Activated B cell treated with CpG ODN at 0.5 μM for 24 hours (primary cell): ENCODE data around the gene TMEM209. TPM values are rescaled to one million over a fixed set of nuclear protein-coding genes. Genes with fewer than 3 reads are reported as not detected.

ENCODE experiments used
- ATAC-seq: fragments of 200-7000 bp; cut with Tn5 transposase; one replicate; pipeline ENCODE4 v1.10.0; 2021; ENCODE audit warnings: low read depth, mild to moderate bottlenecking, moderate library complexity
- CTCF ChIA-PET: fragments of 350-600 bp; sonication (Branson Sonifier 250); formaldehyde crosslinking; loops from one replicate; lab custom pipeline; 2021; ENCODE audit warnings: antibody characterized with exemption; lab: Charles Lee
- POLR2A ChIA-PET: fragments of 350-600 bp; sonication (Branson Sonifier 250); formaldehyde crosslinking; loops from one replicate; lab custom pipeline; 2021; ENCODE audit warnings: antibody characterized with exemption; lab: Charles Lee
- DNase-seq: peaks from one replicate; pipeline ENCODE4 v3.0.0; 2022
- H3K27ac Mint-ChIP-seq: one replicate; pipeline ENCODE4 v1.8.0; 2020; ENCODE audit warnings: mixed read lengths
- H3K27me3 Mint-ChIP-seq: one replicate; pipeline ENCODE4 v1.8.0; 2021; ENCODE audit warnings: mixed read lengths
- H3K36me3 Mint-ChIP-seq: one replicate; pipeline ENCODE4 v1.8.0; 2021; ENCODE audit warnings: low read depth, mixed read lengths
- H3K4me1 Mint-ChIP-seq: one replicate; pipeline ENCODE4 v1.8.0; 2021; ENCODE audit warnings: mixed read lengths
- H3K4me3 Mint-ChIP-seq: one replicate; pipeline ENCODE4 v1.8.0; 2020; ENCODE audit warnings: mild to moderate bottlenecking, mixed read lengths
- H3K9me3 Mint-ChIP-seq: one replicate; pipeline ENCODE4 v1.8.0; 2020; ENCODE audit warnings: mixed read lengths
- intact Hi-C: fragments of 100-400 bp; cut with micrococcal nuclease; formaldehyde crosslinking; loops from one replicate; pipeline ENCODE4 v1.15.1; 2024
- total RNA-seq: library from RNA; stranded (reverse); gene quantifications from 2 replicates; pipeline ENCODE4 v1.2.3, GENCODE V29; 2022
- TF ChIP-seq, protein P1 (sequence below): fragments of 200-600 bp; IDR thresholded peaks from one replicate; pipeline ENCODE4 v1.8.0; 2022; ENCODE audit warnings: antibody characterized with exemption, mild to moderate bottlenecking

TMEM209 gene
- total RNA-seq, 1 donor from 2014 or later: 32.6 TPM

DNA sequence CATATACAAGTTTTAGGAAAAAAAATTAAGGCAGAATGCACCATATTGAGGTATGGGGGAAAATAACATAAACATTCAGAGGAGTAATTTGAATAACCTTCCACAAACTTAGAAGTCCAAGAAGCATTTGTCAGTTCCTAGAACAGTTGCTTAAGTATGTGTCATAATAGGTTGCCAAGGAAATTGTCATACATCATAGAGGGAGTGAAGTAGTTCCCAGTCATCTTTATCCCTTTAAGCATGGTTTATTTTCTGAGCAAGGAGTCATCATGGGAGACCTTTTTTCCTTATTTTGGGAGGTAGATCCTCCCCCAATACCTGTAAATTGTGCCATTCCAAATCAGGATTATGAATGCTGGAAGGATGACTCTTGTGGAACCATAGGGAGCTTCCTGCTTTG is 2.4 kb upstream of the TMEM209 start, which contains the start of gene SSMEM1:
Gene SSMEM1 (plus strand): TSS at position 219 of the 400 bp plus-strand sequence. CDS start 51 bp downstream, at position 270.
- intact Hi-C loops: loop anchor here (5.0 to 10.0 kb wide), 2 partner anchors 255 to 547 kb away; partner anchors contain the start of gene UBE2H
- TF ChIP-seq, protein P1, sequence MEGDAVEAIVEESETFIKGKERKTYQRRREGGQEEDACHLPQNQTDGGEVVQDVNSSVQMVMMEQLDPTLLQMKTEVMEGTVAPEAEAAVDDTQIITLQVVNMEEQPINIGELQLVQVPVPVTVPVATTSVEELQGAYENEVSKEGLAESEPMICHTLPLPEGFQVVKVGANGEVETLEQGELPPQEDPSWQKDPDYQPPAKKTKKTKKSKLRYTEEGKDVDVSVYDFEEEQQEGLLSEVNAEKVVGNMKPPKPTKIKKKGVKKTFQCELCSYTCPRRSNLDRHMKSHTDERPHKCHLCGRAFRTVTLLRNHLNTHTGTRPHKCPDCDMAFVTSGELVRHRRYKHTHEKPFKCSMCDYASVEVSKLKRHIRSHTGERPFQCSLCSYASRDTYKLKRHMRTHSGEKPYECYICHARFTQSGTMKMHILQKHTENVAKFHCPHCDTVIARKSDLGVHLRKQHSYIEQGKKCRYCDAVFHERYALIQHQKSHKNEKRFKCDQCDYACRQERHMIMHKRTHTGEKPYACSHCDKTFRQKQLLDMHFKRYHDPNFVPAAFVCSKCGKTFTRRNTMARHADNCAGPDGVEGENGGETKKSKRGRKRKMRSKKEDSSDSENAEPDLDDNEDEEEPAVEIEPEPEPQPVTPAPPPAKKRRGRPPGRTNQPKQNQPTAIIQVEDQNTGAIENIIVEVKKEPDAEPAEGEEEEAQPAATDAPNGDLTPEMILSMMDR: no peak
- Mint-ChIP-seq H3K4me3 (no peak within 1 kb of the TSS), H3K9me3 (no peaks in the 10 kb centered on the region), H3K36me3 (peaks cover 17% of the 10 kb centered on the region), H3K4me1 (peaks cover 16% of the 10 kb centered on the region), H3K27ac (no peak within 1 kb of the TSS), H3K27me3 (peaks cover 7% of the 10 kb centered on the region)
- CTCF ChIA-PET: interaction anchor here (1.6 kb wide), 1 partner anchor 12 kb away, joined by 3 read pairs; no protein-coding TSS in a partner anchor
- POLR2A ChIA-PET: no interaction called here
- DNase-seq (no peak), ATAC-seq (no peak)

DNA sequence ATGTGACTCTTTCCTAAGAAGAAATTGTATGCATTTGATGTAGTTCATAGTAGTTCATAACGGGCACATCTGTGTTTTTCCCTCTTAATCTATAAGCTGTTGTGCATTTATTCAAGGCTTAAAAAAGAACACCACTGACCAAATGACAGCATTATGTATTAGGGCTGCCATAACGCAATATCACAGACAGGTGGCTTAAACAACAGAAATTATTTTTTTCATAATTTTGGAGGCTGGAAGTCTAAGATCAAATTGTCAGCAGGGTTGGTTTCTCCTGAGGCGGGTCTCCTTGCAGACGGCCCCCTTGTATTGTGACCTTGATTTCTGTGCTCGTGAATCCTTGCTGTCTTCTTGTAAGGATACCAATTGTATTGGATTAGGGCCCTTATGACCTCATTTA is 1.8 kb upstream of the TMEM209 start:
- no peak for DNase-seq
- H3K4me3 Mint-ChIP-seq: no peak overlapping the region
- CTCF ChIA-PET: no interaction called here
- no peak overlapping the region for H3K27ac Mint-ChIP-seq
- peaks cover 5% of the 10 kb centered on the region for H3K27me3 Mint-ChIP-seq
- TF ChIP-seq, protein P1: no peak
- POLR2A ChIA-PET: no interaction called here
- peaks cover 16% of the 10 kb centered on the region for H3K4me1 Mint-ChIP-seq
- intact Hi-C loops: loop anchor here (5.0 to 10.0 kb wide), 2 partner anchors 255 to 548 kb away; partner anchors contain the start of gene UBE2H
- peaks cover 23% of the 10 kb centered on the region for H3K36me3 Mint-ChIP-seq
- H3K9me3 Mint-ChIP-seq: no peaks in the 10 kb centered on the region
- no peak for ATAC-seq

DNA sequence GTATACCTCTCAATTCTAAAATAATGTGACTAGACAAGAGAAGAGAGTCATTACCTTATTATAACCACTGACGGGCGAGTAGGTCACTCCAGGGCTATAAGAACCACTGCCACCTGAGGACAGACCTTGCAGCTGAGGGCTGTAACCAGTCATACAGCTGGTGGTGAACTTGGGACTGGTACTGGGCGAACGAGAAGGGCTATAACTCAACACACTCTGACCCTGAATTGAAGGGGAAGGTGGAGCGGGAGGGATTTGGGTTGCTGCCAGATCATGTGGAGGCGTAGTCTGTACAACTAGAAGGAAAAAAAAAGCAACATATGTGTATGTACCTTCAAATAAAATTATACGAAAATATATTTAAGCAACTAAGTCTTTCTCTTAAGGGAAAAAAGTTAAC is 3.4 kb downstream of the TMEM209 start:
- ATAC-seq: no peak
- CTCF ChIA-PET: no interaction called here
- TF ChIP-seq, protein P1: no peak

DNA sequence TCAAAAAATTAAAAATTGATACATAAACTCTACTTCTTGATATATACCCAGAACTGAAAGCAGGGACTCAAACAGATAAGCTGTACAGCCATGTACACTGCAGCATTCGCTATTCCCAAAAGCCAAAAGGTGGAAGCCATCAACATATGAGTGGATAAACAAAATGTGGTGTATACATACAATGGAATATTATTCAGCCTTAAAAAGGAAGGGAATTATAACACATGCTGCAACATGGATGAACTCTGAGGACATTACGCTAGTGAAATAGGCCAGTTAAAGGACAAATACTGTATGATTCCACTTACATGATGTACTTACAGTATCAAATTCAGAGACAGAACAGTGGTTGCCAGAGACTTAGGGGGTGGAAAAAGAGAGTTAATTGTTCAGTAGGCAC is 8.1 kb downstream of the TMEM209 start:
- no peak for ATAC-seq
- POLR2A ChIA-PET: no interaction called here
- peaks cover 4% of the 10 kb centered on the region for H3K4me1 Mint-ChIP-seq
- intact Hi-C loops: no loop called here
- H3K9me3 Mint-ChIP-seq: no peaks in the 10 kb centered on the region
- TF ChIP-seq, protein P1: no peak
- no peaks in the 10 kb centered on the region for H3K27me3 Mint-ChIP-seq
- no peak overlapping the region for H3K4me3 Mint-ChIP-seq
- CTCF ChIA-PET: no interaction called here
- peaks cover 64% of the 10 kb centered on the region for H3K36me3 Mint-ChIP-seq
- no peak for DNase-seq
- H3K27ac Mint-ChIP-seq: no peak overlapping the region

More for the DNA sequence above, 3.4 kb downstream of the TMEM209 start:
- Mint-ChIP-seq H3K27ac (no peak overlapping the region), H3K27me3 (no peaks in the 10 kb centered on the region), H3K9me3 (no peaks in the 10 kb centered on the region), H3K4me3 (peak overlapping the region; percentile 38), H3K36me3 (peaks cover 56% of the 10 kb centered on the region), H3K4me1 (peaks cover 20% of the 10 kb centered on the region)
- DNase-seq: no peak
- POLR2A ChIA-PET: interaction anchor here (1.2 kb wide), 1 partner anchor 60 kb away, joined by 4 read pairs; no protein-coding TSS in a partner anchor
- intact Hi-C loops: loop anchor here (10.0 kb wide), 1 partner anchor 553 kb away; no protein-coding TSS in a partner anchor

DNA sequence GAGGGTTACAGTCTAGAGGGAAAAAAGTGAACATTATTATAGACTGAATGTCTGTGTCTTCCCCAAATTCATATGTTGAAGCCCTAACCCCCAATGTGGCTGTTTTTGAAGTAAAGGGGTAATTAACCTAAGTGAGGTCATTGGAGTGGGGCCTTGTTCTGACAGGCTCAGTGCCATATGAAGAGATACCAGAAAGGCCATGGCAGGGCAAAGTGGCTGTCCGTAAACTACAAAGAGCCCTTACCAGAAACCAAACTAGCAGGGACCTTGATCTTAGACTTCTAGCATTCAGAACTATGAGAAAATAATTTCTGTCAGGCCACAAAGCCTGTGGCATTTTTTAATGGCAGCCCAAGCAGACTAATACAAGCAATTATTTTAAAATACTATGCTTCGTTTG is 8.7 kb downstream of the TMEM209 start:
- DNase-seq (no peak), ATAC-seq (no peak)
- Mint-ChIP-seq H3K4me3 (no peak overlapping the region), H3K27ac (no peak overlapping the region), H3K27me3 (no peaks in the 10 kb centered on the region), H3K9me3 (no peaks in the 10 kb centered on the region), H3K36me3 (peaks cover 62% of the 10 kb centered on the region), H3K4me1 (peaks cover 3% of the 10 kb centered on the region)
- intact Hi-C loops: no loop called here
- ChIA-PET POLR2A (no interaction called here), CTCF (no interaction called here)
- TF ChIP-seq, protein P1: no peak
